ENCODE data around the gene PER2. TPM values are rescaled to one million over a fixed set of nuclear protein-coding genes. Genes with fewer than 3 reads are reported as not detected.

PER2 gene
- total RNA-seq, 1 donor from 2014 or later = 3.6 TPM

GRCh38 chr2:238259061-238260020 is 29.1 kb downstream of the PER2 start:
- intact Hi-C loops (cut with DNase I) = loop anchor here (5.0 to 10.0 kb wide), 2 partner anchors 195 to 402 kb away; partner anchors contain the start of genes RAMP1 and SCLY
- ATAC-seq (ENCODE audit: poor library complexity) = no peak
- no peak for DNase-seq

- intact Hi-C loops (cut with DNase I) = no loop called here
- no peak for DNase-seq
- ATAC-seq (ENCODE audit: poor library complexity) = no peak
These were observed 30.4 kb downstream of the PER2 start for GRCh38 chr2:238257786-238258700.

DNA sequence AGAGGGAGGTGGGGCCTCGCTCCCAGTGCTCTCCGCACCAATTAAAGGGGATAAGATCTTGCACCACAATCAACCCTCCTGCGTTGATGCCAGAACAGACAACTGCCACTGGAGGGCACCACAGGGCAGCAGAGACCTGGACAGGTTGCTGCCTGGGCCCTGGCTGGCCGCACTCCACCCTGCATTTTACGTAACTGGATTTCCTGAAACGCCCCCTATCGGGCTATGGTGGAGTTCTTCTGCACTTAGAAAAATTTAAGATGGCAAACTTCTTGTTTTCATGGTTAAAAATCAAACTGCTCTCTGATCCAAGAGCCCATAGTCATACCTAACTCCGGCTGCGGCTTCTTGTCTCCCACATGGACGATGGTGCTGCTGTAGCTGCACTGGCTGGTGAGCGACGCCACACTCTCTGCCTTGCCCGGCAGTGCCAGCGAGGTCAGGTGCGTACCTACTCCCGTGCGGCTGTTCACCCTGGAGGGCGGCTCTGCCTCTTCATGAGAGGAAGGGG is 31.8 kb downstream of the PER2 start:
- peak; percentile 64 for ATAC-seq (ENCODE audit: poor library complexity)
- intact Hi-C loops (cut with DNase I) = no loop called here
- DNase-seq = peak; percentile 77

GRCh38 chr2:238256111-238256510 is 32.3 kb downstream of the PER2 start:
- DNase-seq = no peak
- ATAC-seq (ENCODE audit: poor library complexity) = no peak
- intact Hi-C loops (cut with DNase I) = no loop called here

DNA sequence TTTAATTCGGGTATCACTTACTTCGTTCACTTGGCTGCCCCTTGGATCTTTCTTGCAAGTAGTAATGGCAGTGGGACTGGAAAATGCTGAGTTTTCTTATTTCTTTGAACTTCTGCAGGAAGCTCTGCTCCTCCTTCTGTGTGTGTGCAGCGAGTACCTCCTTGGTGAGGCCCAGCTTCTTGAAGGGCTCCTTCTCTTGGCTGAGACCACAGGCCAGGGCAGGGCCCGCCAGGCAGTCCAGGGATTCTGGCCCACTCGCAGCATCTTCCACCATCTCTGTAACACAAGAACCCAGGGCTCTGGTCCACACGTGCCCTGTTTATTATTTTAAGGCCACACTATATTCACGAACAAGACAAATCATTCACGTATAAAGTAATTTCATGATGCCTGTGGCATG is 32.8 kb downstream of the PER2 start:
- no peak for DNase-seq
- intact Hi-C loops (cut with DNase I) = no loop called here
- ATAC-seq (ENCODE audit: poor library complexity) = no peak

DNA sequence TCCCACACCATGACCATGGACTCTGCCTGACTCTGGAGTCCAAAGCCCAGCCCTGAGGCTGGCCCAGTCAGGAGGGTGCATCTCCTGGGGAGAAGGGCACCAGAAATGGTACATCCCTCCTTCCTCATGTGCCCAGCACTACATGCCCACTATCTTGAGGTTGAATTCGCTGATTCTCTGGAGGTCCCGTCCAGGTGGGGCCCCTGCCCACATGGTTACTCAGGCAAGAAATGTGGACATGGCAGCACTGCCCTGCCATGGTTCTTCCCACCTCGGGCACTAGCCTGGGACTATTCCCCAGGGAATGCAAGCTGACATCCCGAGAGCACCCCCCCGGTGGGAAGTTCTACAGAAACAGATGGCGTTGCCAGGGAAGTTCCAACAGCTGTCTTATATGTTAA is 33.3 kb downstream of the PER2 start:
- DNase-seq = no peak
- intact Hi-C loops (cut with DNase I) = no loop called here
- no peak for ATAC-seq (ENCODE audit: poor library complexity)

- DNase-seq (no peak), ATAC-seq (ENCODE audit: poor library complexity) (no peak)
- intact Hi-C loops (cut with DNase I) = no loop called here
These were observed 34.2 kb downstream of the PER2 start for GRCh38 chr2:238254095-238254723.

- intact Hi-C loops (cut with DNase I) = no loop called here
- DNase-seq (no peak), ATAC-seq (ENCODE audit: poor library complexity) (no peak)
These were observed 35.4 kb downstream of the PER2 start for GRCh38 chr2:238252766-238253630.

DNA sequence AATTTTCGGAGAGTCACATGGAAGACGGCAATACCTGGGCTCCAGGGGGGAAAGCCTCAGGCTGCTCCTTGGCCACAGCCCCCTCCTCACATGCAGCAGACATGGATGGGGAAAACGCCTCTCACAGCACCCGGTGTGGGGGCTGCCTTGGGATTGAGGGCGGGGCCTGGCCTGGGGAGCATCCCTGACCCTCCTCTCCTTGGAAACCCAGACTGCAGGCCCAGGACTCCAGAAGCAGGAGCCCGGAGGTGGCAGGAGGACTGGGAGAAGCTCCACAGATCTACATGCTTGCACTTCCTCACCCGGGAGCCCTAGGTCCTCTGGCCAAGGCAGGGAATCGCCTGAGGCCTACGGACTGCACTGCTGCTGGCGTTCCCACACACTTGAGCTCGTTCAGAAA is 36.4 kb downstream of the PER2 start:
- DNase-seq (no peak), ATAC-seq (ENCODE audit: poor library complexity) (no peak)
- intact Hi-C loops (cut with DNase I) = no loop called here

GRCh38 chr2:238251331-238251730 is 37.1 kb downstream of the PER2 start:
- ATAC-seq (ENCODE audit: poor library complexity) (no peak), DNase-seq (no peak)
- intact Hi-C loops (cut with DNase I) = no loop called here

DNA sequence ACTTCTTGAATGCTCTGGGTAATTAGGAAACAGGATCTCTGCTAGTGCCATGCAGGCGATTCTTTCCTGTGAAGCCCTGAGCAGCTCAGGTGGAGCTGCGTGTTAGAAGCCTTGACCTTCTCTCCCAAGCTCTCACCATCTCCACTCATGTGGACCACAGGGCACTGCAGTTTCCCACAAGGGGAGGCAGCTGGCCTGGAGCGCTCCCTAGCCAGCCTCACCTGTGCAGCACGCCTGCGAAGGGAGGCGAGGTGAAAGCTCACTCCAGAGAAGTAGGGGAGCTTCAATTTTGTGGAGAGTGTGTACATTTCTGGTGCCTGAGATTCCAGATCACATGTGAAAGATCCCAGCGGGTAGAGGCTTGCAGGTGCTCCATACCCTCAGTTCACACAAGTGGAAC is 37.5 kb downstream of the PER2 start:
- intact Hi-C loops (cut with DNase I) = no loop called here
- no peak for ATAC-seq (ENCODE audit: poor library complexity)
- DNase-seq = no peak

GRCh38 chr2:238247841-238248453 is 40.5 kb downstream of the PER2 start:
- intact Hi-C loops (cut with DNase I) = no loop called here
- peak; percentile 13 for ATAC-seq (ENCODE audit: poor library complexity)

DNA sequence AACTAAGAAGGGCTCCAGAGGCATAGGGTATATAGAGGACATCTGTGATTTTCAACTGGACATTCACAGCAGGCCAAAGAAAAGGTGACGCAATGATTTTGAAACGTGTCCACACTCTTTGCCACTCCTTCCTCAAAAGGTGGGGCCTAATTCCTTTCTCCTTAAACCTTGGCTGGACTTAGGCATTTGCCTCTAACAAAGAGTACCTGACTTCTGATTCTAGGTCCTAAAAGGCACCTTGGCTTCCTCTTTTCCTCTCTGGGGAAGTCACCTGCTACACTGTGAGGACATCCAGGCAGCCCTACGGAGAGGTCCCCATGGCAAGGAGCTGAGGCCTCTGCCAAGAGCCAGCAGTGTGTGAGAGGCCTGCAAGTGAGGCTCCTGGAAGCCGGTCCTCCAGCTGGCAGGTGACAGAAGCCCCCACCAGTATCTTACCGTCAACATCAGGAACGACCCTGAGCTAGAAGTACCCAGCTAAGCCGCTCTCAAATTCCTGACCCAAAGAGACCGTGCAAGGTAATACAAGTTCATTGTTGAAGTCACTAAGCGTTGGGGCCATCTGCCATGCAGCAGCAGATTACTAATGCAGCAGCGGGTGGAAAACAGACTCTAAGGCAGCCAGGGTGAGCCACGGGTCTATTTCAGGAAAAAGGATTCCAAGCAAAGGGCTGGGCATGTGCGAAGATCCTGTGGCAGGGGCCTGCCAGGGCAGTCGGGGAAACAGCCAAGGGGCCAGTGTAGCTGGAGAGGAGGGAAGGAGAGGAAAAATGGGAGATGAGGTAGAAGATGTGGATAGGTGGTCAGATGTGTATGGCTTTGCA is 41.2 kb downstream of the PER2 start:
- intact Hi-C loops (cut with DNase I) = no loop called here
- no peak for DNase-seq
- no peak for ATAC-seq (ENCODE audit: poor library complexity)

More at GRCh38 chr2:238247841-238248453, 40.5 kb downstream of the PER2 start:
- DNase-seq = no peak

GRCh38 chr2:238244151-238244550 is 44.3 kb downstream of the PER2 start:
- DNase-seq = no peak
- ATAC-seq (ENCODE audit: poor library complexity) = no peak
- intact Hi-C loops (cut with DNase I) = no loop called here

DNA sequence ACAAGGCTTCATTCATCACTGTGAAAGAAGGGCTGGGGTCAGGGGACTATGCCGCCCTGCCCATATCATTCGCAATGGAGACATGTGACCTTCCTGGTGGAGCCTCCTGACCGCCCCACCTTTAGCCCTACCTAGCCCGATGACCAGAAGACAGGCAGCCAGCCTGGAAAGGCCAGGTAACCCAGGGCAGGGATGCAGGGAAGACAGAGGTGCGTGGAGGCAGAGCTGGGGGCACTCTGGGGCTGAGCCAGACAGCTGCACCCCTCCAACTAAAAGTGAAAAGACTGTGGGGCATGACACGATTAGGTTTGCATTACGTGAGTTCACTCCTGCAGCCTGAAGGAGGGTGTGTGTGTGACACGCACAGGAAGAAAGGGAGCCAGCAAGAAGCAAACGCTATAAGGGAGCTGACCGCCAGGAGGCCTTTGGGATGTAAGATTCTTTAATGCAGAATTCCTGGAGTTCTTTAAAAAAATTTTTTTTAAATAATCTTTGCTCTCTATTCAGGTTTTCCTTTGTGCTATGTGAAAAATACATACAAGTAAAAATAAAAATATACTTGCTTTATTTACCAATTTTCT is 44.8 kb downstream of the PER2 start:
- DNase-seq (no peak), ATAC-seq (ENCODE audit: poor library complexity) (no peak)
- intact Hi-C loops (cut with DNase I) = no loop called here

DNA sequence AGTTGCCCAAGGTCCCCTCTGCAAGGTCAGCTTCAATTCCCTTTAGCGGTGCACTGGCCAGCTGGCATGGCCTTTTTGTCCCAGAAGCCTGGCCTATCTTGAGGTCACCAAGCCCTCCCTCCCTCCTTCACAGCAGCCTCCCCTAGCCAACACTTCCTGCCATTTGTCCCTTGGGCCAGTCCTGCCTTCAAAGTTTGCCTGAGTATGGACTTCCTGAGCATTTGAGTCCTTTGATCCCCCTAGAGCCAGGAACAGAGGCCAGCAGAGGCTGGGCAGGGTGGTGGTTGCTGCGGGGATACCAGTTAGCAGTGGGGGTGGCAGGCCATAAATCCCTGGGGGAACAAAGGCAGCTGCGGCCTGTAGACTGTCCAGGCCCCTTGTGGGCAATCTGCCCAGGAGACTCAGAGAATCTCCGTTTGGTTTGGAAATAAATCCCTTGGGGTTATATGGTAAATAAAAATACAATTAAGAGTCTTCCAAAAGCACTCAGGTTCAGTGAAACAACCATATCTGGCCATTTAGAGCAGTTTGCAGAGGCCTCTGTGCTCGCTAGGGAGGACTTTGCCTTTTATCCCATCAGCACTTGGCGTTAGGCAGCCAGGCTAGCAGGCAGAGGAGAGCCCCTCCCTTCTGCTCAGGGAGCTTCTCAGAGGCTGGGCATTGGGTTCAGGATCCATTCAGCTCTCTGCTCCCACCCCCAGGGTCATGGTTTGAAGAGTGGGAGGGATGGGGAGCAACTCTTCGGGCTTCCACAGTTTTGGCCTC is 45.5 kb downstream of the PER2 start:
- DNase-seq (peak; percentile 80), ATAC-seq (ENCODE audit: poor library complexity) (peak; percentile 35)
- intact Hi-C loops (cut with DNase I) = no loop called here

All from Right ventricle myocardium superior (tissue), 1 donor.